K562 (cell line): Measurements from ENCODE around the gene BTBD10. TPM values are rescaled to one million over a fixed set of nuclear protein-coding genes. Genes with fewer than 3 reads are reported as not detected.
A peak's percentile ranks its signal among the peaks of the same experiment; 100 is the strongest.

ENCODE experiments used
- ATAC-seq: fragments of 200-7000 bp; cut with Tn5 transposase; 3 replicates; pipeline ENCODE4 v1.9.1; 2020; ENCODE audit warnings: moderate library complexity
- BruUV-seq: library from RNA; stranded (reverse); fragments of 400-500 nt; replicated peaks from 2 replicates; lab custom pipeline; 2021; lab: Mats Ljungman, UMichigan
- CTCF ChIA-PET: fragments of 300-600 bp; formaldehyde crosslinking; extraction: SDS; loops from one replicate; lab custom pipeline; 2021; ENCODE audit warnings: low intra/inter-chr PET ratio; lab: Yijun Ruan, JAX
- POLR2A ChIA-PET: fragments of 300-600, 350-650 bp; sonication (Branson Sonifier 250); formaldehyde crosslinking; extraction: SDS; loops from one replicate; lab custom pipeline; 2021; ENCODE audit warnings: antibody characterized with exemption, inconsistent platforms; lab: Yijun Ruan, JAX
- DNase-seq, 4 experiments: peaks; one replicate each; pipeline versions ENCODE4 v3.0.0 to v3.0.0-alpha.2; 2011 to 2018; ENCODE audit warnings: low spot score in 3 of 4, mixed read lengths in 3 of 4; ENCODE audit errors: extremely low read depth in 1 of 4
- FAIRE-seq: peaks from 2 replicates; lab custom pipeline; 2011; peaks lifted over from hg19 to GRCh38; lab: Jason Lieb, UNC
- H2AFZ ChIP-seq: 2 replicates; pipeline ENCODE4 v1.6.0; 2011; ENCODE audit warnings: low read depth, low read length, control low read depth, inconsistent platforms
- H3K27ac ChIP-seq: fragments of 200-600 bp; 3 replicates; pipeline ENCODE4 v1.8.0; 2011; ENCODE audit warnings: low read depth, mild to moderate bottlenecking, control low read depth, inconsistent platforms, low read length, moderate library complexity, mixed read lengths; ENCODE audit errors: extremely low read depth
- H3K27me3 ChIP-seq, 2 experiments: fragments of 300-600 bp in 1 of 2; 2 replicates in 1 of 2; 3 replicates in 1 of 2; pipeline versions ENCODE4 v1.6.0 to v1.8.0; 2011; ENCODE audit warnings: inconsistent platforms in 2 of 2, low read length in 2 of 2, mild to moderate bottlenecking in 1 of 2, mixed read lengths in 1 of 2, moderate library complexity in 1 of 2; ENCODE audit not compliant: control insufficient read depth in 2 of 2, insufficient read depth in 2 of 2
- H3K36me3 ChIP-seq: fragments of 300-600 bp; 3 replicates; pipeline ENCODE4 v1.8.0; 2011; ENCODE audit warnings: mild to moderate bottlenecking, low read length, inconsistent platforms; ENCODE audit not compliant: control insufficient read depth, insufficient read depth
- H3K4me1 ChIP-seq, 2 experiments: fragments of 200-600 bp in 1 of 2; replicated peaks in 1 of 2; 2 replicates in 1 of 2; 3 replicates in 1 of 2; pipeline versions ENCODE4 v1.5.1 to v1.8.0; 2011; ENCODE audit warnings: inconsistent platforms in 2 of 2, low read length in 2 of 2, mild to moderate bottlenecking in 1 of 2, mixed read lengths in 1 of 2, moderate library complexity in 1 of 2; ENCODE audit not compliant: control insufficient read depth in 2 of 2, insufficient read depth in 2 of 2
- H3K4me2 ChIP-seq: 2 replicates; pipeline ENCODE4 v1.6.1; 2011; ENCODE audit warnings: low read length, control low read depth, inconsistent platforms, mixed read lengths; ENCODE audit not compliant: insufficient read depth
- H3K4me3 ChIP-seq: fragments of 200-600 bp; sonication (generic), shearing (Covaris generic); 2 replicates; pipeline ENCODE4 v1.5.1; 2016; ENCODE audit warnings: control low read depth, inconsistent platforms
- H3K79me2 ChIP-seq: fragments of 200-600 bp; 3 replicates; pipeline ENCODE4 v1.8.0; 2011; ENCODE audit warnings: low read length, inconsistent platforms; ENCODE audit not compliant: control insufficient read depth, insufficient read depth
- H3K9ac ChIP-seq, 2 experiments: 2 replicates each; pipeline versions ENCODE4 v1.6.0 to v1.6.1; 2011; ENCODE audit warnings: low read depth in 2 of 2, low read length in 2 of 2, control low read depth in 1 of 2, inconsistent platforms in 1 of 2, mild to moderate bottlenecking in 1 of 2, mixed read lengths in 1 of 2; ENCODE audit not compliant: insufficient read depth in 1 of 2
- H3K9me1 ChIP-seq: one replicate; pipeline ENCODE4 v1.6.0; 2011; ENCODE audit warnings: inconsistent platforms, mild to moderate bottlenecking, low read length, moderate library complexity; ENCODE audit not compliant: control insufficient read depth, insufficient read depth
- H3K9me3 ChIP-seq: replicated peaks from 2 replicates; pipeline ENCODE4 v1.5.1; 2011; ENCODE audit warnings: low read depth, low read length, inconsistent platforms; ENCODE audit not compliant: control insufficient read depth, insufficient read depth
- H4K20me1 ChIP-seq: replicated peaks from 2 replicates; pipeline ENCODE4 v1.6.1; 2011; ENCODE audit warnings: low read length, inconsistent platforms, mixed read lengths; ENCODE audit not compliant: control insufficient read depth, insufficient read depth
- ATF3 ChIP-seq, 2 experiments: fragments of 450-650 bp in 1 of 2; sonication (generic) in 1 of 2; formaldehyde crosslinking in 1 of 2; IDR thresholded peaks in 1 of 2; conservative IDR thresholded peaks in 1 of 2; 2 replicates each; pipeline versions ENCODE4 v1.6.1 to v1.8.1; 2016 to 2023; ENCODE audit warnings: mild to moderate bottlenecking in 2 of 2, moderate library complexity in 2 of 2, inconsistent platforms in 1 of 2, missing genetic modification reagents in 1 of 2
- BCOR ChIP-seq: fragments of 450-650 bp; IDR thresholded peaks from 2 replicates; pipeline ENCODE4 v1.6.1; 2016
- CBX1 ChIP-seq: sonication (generic); IDR thresholded peaks from 2 replicates; pipeline ENCODE4 v1.6.1; 2016; ENCODE audit warnings: antibody characterized with exemption, low read depth, mild to moderate bottlenecking
- CCNT2 ChIP-seq: IDR thresholded peaks from 2 replicates; pipeline ENCODE4 v1.6.1; 2011; ENCODE audit warnings: borderline replicate concordance, low read depth, mild to moderate bottlenecking, moderate library complexity, mixed read lengths, low read length; ENCODE audit not compliant: insufficient read length; ENCODE audit errors: extremely low read depth
- GABPA ChIP-seq: fragments of 200-800 bp; sonication (Bioruptor generic); conservative IDR thresholded peaks from 2 replicates; pipeline ENCODE4 v1.6.1; 2016; ENCODE audit warnings: low read depth, missing genetic modification characterization, missing compliant biosample characterization
- GATAD2B ChIP-seq: fragments of 450-650 bp; IDR thresholded peaks from 2 replicates; pipeline ENCODE4 v1.6.1; 2017; ENCODE audit warnings: mild to moderate bottlenecking, borderline replicate concordance
- HDAC3 ChIP-seq: fragments of 450-650 bp; IDR thresholded peaks from 2 replicates; pipeline ENCODE4 v1.6.1; 2018; ENCODE audit warnings: borderline replicate concordance, mild to moderate bottlenecking, moderate library complexity; ENCODE audit not compliant: partially characterized antibody
- HES1 ChIP-seq: fragments of 450-650 bp; IDR thresholded peaks from 2 replicates; pipeline ENCODE4 v1.6.1; 2016; ENCODE audit warnings: low read depth, mild to moderate bottlenecking, moderate library complexity
- NFRKB ChIP-seq: fragments of 450-650 bp; IDR thresholded peaks from 2 replicates; pipeline ENCODE4 v1.6.1; 2016; ENCODE audit warnings: low read depth
- NFXL1 ChIP-seq: fragments of 450-650 bp; formaldehyde crosslinking; IDR thresholded peaks from 2 replicates; pipeline ENCODE4 v1.4.0; 2021; ENCODE audit warnings: mild to moderate bottlenecking
- RBM15 ChIP-seq: fragments of 200-400 bp; formaldehyde crosslinking; IDR thresholded peaks from 2 replicates; pipeline ENCODE4 v1.6.1; 2018; ENCODE audit warnings: mild to moderate bottlenecking, low read length, moderate library complexity; ENCODE audit not compliant: insufficient read depth
- RHOXF2B ChIP-seq: fragments of 250-450 bp; sonication (Bioruptor Pico); conservative IDR thresholded peaks from 2 replicates; pipeline ENCODE4 v1.5.1; 2021
- SMARCA5 ChIP-seq: fragments of 450-650 bp; IDR thresholded peaks from 2 replicates; pipeline ENCODE4 v1.6.1; 2016
- STAT5A ChIP-seq: IDR thresholded peaks from 2 replicates; pipeline ENCODE4 v1.6.1; 2012; ENCODE audit warnings: low read length, inconsistent platforms, borderline replicate concordance
- TCF7L2 ChIP-seq: fragments of 150-350 bp; IDR thresholded peaks from 2 replicates; pipeline ENCODE4 v1.6.1; 2016; ENCODE audit warnings: low read depth, mild to moderate bottlenecking, low read length, moderate library complexity
- TRIM28 ChIP-seq: fragments of 450-650 bp; IDR thresholded peaks from 2 replicates; pipeline ENCODE4 v1.6.1; 2017
- U2AF1 ChIP-seq: fragments of 200-400 bp; formaldehyde crosslinking; optimal IDR thresholded peaks from 2 replicates; pipeline ENCODE3; 2017; ENCODE audit warnings: mild to moderate bottlenecking, low read depth, low read length, moderate library complexity
- ZNF165 ChIP-seq: fragments of 250-450 bp; sonication (Bioruptor Pico); IDR thresholded peaks from 2 replicates; pipeline ENCODE4 v1.4.0; 2020; ENCODE audit warnings: borderline replicate concordance
- ZNF175 ChIP-seq: fragments of 200-800 bp; sonication (Bioruptor generic); IDR thresholded peaks from 2 replicates; pipeline ENCODE4 v1.6.1; 2016; ENCODE audit warnings: low read depth, mild to moderate bottlenecking, missing genetic modification characterization, missing compliant biosample characterization
- ZNF224 ChIP-seq: sonication (generic); formaldehyde crosslinking; IDR thresholded peaks from 2 replicates; pipeline ENCODE4 v1.8.0; 2022; ENCODE audit warnings: mild to moderate bottlenecking, missing genetic modification reagents
- ZNF311 ChIP-seq: fragments of 250-450 bp; sonication (Bioruptor Pico); IDR thresholded peaks from 2 replicates; pipeline ENCODE4 v1.4.0; 2020; ENCODE audit warnings: mild to moderate bottlenecking, moderate library complexity
- WGBS: fragments of 100-300 bp; shearing (Covaris generic); methylation state at CpG from one replicate; pipeline ENCODE4 v1.1.6; 2016; ENCODE audit warnings: low coverage, mixed read lengths; ENCODE audit not compliant: insufficient coverage; ENCODE audit errors: missing lambda C conversion rate; 5-methylcytosine and 5-hydroxymethylcytosine counted together
- in situ Hi-C: fragments of 300-500 bp; cut with MboI; formaldehyde crosslinking; loops from 4 replicates; pipeline ENCODE4 v1.15.0; 2018; ENCODE audit warnings: inconsistent platforms, mixed read lengths
- intact Hi-C: fragments of 100-400 bp; cut with micrococcal nuclease; formaldehyde crosslinking; loops from 2 replicates; pipeline ENCODE4 v1.14.2; 2022
- polyA plus RNA-seq, 8 experiments: library from polyadenylated mRNA; depleted of rRNA in 4 of 8; stranded (reverse) in 5 of 8; unstranded in 3 of 8; fragments of >200 nt; fragmentation: Nextera tagmentation in 2 of 8; fragmentation: Illumina TruSeq in 1 of 8; extraction: Ambion mirVana in 2 of 8; extraction: Trizol in 1 of 8; gene quantifications; 2 replicates each; pipeline versions ENCODE4 v1.2.1 to v1.2.3, GENCODE V29; 2011 to 2014; ENCODE audit warnings: inconsistent platforms in 1 of 8, missing spikeins in 1 of 8
- total RNA-seq, 7 experiments: library from RNA; depleted of rRNA in 6 of 7; stranded (reverse); fragments of >200 nt in 6 of 7; fragmentation: Illumina TruSeq in 2 of 7; extraction: Trizol in 2 of 7; gene quantifications; 2 replicates each; pipeline versions ENCODE4 v1.2.1 to v1.2.3, GENCODE V29; 2011 to 2021; ENCODE audit warnings: low replicate concordance in 1 of 7

The BTBD10 gene
- total and polyA plus RNA-seq, 9 of the 15 experiments (the other 6 are each of a cell fraction or from before 2014, with no cell fraction given) = 11.6 to 22.8 (median 16.3) TPM

- Histone ChIP-seq H2AFZ (peak overlapping the region; percentile 64), H3K4me3 (no peak overlapping the region), H3K27me3 (peaks cover 3 to 23% of the 10 kb centered on the region in 2 experiments; a peak in 3 of 5 replicates), H3K9me3 (no peaks in the 10 kb centered on the region), H3K36me3 (no peaks in the 10 kb centered on the region), H3K9ac (no peak overlapping the region), H3K4me1 (peaks cover 0 to 7% of the 10 kb centered on the region in 2 experiments; a peak in 1 of 5 replicates), H4K20me1 (0 out of 2 replicates have a peak, but pooled peaks cover 7% of the 10 kb centered on the region), H3K79me2 (no peaks in the 10 kb centered on the region), H3K27ac (no peak overlapping the region), H3K4me2 (peak overlapping the region; percentile 63), H3K9me1 (no peaks in the 10 kb centered on the region)
- ATAC-seq (peak; percentile 64), DNase-seq (peak; percentile 13 to 15 (median 14)), FAIRE-seq (peak; percentile 32)
- BruUV-seq = no TSS peak
- in situ Hi-C loops (loop anchor here (10.0 kb wide), 1 partner anchor 374 kb away; no protein-coding TSS in a partner anchor), intact Hi-C loops (loop anchor here (10.0 kb wide), 1 partner anchor 374 kb away; no protein-coding TSS in a partner anchor)
- 14% methylated on average over 9 of the region's 9 CpGs for WGBS
- POLR2A ChIA-PET = interaction anchor here (1.0 kb wide), 1 partner anchor 11 kb away, joined by 5 read pairs; no protein-coding TSS in a partner anchor
- CTCF ChIA-PET = no interaction called here
- TF ChIP-seq RBM15 (no peak), SMARCA5 (peak; percentile 74; the same call in 1 of the 2 replicates), ATF3 (IDR thresholded peaks at IDR 0.05) (peak; percentile 53), ATF3 (CRISPR knock-in tag; conservative IDR thresholded peaks at IDR 0.05) (no peak), ZNF175 (no peak), TCF7L2 (no peak), ZNF311 (CRISPR knock-in tag) (no peak), NFRKB (no peak), STAT5A (no peak), RHOXF2B (CRISPR knock-in tag) (no peak), NFXL1 (no peak), TRIM28 (no peak), GATAD2B (no peak), BCOR (peak; percentile 89; the same call in 1 of the 2 replicates), CCNT2 (no peak), HES1 (no peak), ZNF165 (CRISPR knock-in tag) (no peak), U2AF1 (no peak), HDAC3 (no peak), CBX1 (peak; percentile 59; the same call in 1 of the 2 replicates), GABPA (no peak), ZNF224 (CRISPR knock-in tag) (no peak)
Observed at GRCh38 chr11:13338427-13339069, 124.5 kb downstream of the BTBD10 start.
